Stimulated activated CD8-positive, alpha-beta memory T cell treated with anti-CD3 and anti-CD28 coated beads, Interleukin-12 subunit alpha, Interleukin-12 subunit beta, amount 100 ng/mL, for 24 hours (primary cell): Measurements from ENCODE around the gene NCEH1.
"Not testable (repeated sequence)": the region's sequence is repeated elsewhere in the genome, so short reads cannot be mapped to it uniquely, and the experiment has no call there.

ENCODE experiments used
- DNase-seq: peaks from one replicate; pipeline ENCODE4 v3.0.0-alpha.2; 2020; ENCODE audit errors: extremely low read depth

The NCEH1 gene

DNA sequence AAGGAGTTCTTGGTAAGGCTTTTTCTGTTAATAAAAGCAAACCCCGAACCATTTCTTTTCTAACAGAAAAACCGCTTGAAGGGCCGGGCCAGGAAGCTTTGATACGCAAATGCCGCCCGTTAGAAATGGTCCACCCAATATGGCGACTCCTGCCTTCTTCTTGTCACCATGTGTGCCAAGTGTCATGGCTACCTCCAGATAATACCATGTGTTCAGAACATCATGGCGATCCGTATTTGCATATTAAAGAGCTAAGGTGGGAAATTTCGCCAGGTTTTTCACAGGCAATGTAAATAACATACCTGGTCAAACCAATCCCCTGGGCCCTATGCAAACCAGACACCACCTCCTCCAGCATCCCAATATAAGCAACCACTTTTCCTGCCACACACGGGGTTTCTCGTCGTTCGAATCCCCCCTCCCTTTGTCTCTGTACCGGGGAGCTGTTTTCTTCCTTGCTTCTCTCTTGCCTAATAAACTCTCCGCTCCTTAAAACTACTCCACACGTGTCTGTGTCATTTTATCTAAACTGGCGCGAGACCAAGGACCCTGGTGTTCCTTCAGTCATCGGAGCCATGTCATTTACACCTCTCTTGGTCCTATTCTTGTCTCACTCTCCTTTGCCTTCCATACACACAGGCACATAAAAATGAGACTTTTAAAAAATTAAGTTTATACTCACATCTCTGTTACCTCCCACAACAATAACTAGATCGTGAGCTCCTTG, 34.5 kb downstream of the NCEH1 start:
- DNase-seq = no peak

DNA sequence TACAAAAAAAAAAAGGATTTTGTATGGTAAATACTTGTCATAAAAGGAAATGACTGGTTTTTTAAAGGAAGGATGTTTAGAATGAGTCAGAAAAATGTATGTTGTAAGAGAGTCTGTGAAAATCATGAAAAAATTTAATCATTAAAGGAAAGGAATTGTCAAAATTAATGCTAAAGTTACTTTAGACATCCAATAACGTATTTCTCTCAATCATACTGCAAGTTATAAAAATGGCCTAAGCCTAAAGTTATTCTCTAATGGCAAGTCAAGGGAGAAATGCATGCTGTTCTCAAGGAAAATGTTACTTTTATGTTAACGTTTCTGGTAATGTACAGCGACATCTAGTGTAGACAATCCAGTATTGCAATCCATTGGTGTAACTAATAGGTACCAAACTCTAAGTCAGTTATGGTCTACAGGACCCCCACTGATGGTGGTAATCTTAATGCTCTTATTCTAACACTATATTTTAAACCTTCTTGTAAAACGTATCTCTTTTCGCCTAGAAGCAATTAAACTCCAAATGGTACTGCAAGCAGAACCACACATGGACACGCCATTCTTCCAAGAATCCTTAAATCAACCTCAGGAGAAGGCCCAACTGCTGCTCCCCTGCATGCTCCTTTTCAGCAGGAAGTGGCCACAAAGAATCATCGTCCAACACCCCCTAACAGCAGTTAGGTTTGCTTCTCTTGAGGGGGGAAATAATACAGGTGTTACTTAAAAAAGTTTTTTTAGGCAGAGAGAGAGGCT, 35.2 kb downstream of the NCEH1 start:
- no peak for DNase-seq

DNA sequence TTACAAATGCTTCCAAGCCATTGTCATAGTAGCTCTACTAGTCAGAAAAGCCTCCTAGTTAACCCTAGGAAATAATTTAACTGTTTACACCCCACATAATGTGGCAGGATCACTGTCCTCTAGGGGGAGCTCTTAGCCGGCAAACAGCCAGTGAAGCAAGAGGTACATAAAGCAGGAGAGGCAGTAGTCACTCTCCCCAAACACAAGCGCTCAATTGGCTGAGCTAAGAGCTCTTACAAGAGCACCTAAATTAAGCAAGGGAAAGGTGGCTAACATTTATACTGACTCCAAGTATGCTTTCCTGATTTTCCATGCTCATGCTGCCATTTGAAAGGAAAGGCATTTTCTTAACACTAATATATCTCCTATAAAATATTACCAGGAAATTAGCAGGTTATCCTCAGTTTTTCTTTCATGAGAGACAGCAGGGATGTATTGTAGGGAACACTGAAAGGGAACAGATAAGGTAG, 37.6 kb downstream of the NCEH1 start:
- peak; percentile 22 for DNase-seq

DNA sequence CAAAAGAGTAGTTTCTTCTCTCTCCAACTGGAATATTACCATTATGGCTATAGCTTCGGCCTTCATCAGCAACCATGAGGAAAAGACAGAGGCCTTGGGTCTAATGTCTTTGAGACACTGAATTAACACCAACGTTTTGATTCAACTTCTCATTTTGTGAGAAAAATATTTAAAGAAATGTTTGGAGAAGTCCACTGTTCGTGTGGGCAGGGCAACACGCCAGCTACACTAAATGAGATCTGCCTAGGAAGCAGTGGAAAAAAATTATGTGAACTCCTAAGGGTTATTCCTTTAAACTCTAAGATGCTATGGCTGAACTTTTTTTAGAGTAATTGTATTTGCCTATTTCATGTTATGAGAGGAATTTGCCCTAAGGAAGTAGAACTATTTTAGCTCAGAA, 41.8 kb downstream of the NCEH1 start:
- no peak for DNase-seq

DNA sequence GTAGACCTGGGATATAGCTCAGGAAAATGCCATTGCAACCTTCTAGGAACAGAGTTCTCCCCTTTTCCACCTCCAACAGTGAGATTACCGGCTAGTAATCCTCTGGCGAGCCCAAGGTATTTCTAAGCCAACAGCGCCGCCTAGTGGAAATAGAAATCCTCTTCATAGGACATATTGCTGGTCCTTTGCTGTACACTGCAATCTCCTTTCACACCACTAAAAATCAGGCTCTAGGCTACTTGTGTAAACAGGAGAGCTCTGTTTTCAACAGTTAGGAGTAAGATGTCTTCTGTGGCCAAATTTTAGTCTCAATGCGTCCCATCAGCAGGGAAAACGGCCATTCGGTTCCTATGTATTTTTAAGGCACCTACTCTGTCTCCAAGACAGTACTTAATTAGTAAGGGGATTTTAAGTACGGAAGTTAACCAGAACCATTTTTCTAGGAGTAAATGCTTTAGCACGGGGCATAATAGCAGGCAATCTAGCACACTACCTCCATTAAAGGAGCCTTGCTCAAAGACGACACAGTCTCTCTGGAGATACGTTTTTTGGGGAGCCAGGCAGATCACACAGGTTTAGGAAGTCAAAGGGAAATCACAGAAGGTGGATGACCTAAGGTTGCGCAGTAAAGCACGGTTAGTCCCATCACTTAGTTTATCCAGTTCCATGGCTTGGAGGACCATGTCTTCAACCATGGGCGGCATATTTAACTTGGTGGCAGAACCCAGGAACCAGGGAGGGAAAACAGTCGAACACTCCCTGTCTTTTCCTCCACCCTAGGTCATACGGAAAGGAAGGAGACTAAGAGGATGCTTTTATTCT, 43.8 kb downstream of the NCEH1 start:
- DNase-seq = peak; percentile 45

DNA sequence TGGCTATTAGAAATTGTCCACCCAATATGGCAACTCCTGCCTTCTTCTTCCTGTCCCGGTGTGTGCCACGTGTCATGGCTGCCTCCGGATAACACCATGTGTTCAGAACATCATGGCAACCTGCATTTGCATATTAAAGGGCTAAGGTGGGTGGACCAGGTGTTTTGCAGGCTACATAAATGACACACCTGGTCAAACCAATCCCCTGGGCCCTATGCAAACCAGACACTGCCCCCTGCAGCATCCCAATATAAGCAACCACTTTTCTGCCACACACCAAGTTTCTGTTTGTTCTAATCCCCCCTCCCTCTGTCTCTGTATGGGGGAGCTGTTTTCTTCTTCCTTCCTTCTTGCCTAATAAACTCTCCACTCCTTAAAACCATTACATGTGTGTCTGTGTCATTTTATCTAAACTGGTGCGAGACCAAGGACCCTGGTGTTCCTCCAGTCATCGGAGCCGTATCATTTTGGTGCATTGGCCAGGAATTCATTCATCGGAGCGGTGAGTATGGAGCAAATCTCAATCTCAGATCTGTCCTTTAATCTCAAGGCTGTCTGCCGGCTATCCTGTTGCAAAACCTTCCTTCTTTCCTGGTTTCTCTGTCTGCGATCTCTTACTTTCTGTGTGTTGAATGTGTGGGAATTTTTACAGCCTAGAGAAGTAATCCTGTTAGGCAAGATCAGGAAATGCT, 44.5 kb downstream of the NCEH1 start:
- DNase-seq = no peak

DNA sequence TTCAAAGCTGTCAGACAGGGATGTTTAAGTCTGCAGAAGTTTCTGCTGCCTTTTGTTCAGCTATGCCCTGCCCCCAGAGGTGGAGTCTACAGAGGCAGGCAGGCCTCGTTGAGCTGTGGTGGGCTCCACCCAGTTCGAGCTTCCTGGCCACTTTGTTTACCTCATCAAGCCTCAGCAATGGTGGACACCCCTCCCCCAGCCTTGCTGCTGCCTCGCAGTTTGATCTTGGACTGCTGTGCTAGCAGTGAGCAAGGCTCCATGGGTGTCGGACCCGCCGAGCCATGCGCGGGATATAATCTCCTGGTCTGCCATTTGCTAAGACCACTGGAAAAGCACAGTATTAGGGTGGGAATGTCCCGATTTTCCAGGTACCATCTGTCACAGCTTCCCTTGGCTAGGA, 45.4 kb downstream of the NCEH1 start:
- DNase-seq = not testable (repeated sequence)

DNA sequence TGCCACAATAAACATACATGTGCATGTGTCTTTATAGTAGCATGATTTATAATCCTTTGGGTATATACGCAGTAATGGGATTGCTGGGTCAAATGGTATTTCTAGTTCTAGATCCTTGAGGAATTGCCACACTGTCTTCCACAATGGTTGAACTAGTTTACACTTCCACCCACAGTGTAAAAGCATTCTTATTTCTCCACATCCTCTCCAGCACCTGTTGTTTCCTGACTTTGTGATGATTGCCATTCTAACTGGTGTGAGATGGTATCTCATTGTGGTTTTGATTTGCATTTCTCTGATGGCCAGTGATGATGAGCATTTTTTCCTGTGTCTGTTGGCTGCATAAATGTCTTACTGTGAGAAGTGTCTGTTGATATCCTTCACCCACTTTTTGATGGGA, 50.4 kb downstream of the NCEH1 start:
- not testable (repeated sequence) for DNase-seq

DNA sequence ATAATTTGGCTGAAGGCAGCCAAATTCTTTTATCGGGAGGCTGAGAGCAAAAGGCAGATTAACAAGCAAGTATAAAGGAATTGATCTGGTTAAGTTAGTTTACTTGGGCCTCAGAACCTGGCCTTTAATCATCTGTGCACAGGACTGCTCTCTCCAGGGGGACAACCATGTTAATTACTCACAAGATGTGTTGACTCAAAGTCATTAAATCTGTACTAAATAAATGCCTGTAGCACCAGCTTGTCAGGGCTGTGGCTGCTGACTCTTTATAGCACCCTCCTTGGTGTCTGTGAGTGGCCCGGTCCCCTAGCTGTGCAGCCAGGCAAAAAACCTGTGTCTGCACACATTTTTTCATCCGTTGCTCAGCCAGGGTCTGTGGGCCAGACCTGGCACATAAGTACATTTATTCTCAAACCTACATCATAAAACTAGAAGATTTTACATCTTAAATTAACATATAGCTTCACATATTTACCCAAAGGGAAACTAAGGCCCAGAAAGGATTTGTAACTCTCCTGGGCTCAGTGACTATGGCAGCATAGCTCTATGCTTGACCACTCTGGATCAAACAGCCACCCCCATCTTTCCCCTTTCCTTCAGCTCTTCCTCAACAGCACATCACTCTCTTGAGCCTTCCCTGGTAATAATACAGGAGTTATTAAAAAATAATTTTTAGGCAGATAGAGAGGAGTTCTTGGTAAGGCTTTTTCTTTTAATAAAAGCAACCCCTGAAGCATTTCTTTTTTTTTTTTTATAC, 51.4 kb downstream of the NCEH1 start:
- no peak for DNase-seq

DNA sequence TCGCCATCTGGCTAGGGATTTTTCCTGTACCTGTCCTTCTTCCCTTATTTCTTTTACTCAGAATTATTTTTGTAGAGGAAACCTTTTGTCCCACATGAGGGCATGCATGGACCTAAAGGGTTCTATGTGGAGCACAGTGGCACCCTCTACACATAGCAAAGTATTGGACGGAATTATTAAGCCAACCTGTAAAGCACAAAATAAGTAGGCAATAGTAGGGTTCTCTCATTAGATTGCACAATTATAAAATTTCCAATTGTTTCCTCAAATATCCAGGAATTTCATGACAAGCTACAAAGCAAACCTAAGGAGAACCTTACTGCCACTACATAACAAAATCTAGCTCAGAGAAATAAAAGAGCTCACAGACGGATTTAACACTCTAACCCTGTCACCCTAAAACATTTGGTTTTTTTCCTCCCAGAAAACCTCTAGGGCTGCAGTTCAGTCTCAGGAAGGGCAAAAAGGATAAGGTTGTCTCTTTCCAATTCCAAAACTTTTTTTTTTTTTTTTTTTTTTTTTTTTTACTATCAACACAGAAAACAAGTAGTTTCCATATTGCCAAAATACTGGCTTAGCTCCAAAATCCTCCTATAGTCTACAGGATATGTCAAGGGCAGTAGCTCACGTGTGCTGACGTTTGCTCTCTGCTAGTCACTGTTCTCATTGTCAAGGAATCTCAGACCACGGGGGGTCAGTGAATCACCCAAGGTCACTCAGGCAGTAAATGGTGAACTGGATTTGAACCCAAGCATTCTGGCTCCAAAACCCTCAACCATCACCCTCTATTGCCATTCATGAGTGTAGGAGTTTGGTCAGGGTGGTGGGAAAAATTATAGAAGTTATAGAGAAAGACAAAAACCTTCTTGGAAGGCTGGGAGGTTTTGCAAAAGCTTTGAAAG, 52.3 kb downstream of the NCEH1 start:
- no peak for DNase-seq

DNA sequence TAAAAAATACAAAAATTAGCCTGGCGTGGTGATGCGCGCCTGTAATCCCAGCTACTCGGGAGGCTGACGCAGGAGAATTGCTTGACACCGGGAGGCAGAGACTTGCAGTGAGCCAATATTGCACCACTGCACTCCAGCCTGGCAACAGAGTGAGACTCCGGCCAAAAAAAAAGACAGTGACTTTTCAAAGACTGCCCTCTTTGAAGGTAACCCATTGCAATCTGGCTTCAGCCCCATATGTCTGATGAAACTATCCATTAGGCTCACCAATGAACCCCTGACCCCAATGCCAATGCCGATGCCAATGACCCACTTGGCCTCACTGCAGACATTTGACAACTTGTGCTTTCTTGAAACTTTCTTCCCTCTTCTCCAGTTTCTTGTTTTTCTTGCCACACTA, 54.3 kb downstream of the NCEH1 start:
- no peak for DNase-seq

DNA sequence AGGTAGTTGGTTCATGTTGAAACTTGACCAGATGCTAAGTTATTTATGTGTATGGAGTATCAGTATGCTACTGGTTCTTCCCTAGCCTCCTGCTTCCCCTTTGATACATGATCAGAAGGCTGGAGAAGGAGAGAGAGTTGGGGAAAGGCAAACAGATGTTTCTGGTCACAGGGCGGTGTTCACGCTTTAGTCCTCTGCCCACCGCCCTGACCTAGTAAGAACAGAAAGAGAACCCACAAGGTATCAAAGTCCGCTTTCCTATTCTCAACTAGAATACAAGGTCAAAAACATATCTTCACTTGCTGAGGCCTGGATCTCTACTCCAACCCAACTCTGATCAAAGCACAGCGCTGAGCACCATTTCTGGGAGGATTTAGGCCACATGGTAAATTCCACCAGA, 55.5 kb downstream of the NCEH1 start:
- DNase-seq = no peak

DNA sequence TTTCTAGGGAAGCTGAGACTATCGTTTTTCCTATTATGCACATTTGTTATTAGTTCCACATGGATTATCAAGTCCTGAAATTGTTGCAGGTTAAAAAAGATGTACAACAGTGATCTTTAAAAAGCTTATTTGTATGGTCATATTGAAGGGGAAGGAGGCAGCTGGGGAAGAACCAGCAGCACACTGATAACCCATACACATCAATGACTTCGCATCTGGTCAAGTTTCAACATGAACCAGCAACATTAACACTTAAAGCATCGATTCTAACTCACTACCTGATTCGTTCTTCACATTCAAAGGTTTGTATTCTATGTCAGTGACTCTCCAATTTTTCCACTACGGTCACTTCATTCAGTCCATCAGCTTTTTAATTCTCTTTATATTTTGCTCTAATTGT, 56.4 kb downstream of the NCEH1 start:
- DNase-seq = no peak

DNA sequence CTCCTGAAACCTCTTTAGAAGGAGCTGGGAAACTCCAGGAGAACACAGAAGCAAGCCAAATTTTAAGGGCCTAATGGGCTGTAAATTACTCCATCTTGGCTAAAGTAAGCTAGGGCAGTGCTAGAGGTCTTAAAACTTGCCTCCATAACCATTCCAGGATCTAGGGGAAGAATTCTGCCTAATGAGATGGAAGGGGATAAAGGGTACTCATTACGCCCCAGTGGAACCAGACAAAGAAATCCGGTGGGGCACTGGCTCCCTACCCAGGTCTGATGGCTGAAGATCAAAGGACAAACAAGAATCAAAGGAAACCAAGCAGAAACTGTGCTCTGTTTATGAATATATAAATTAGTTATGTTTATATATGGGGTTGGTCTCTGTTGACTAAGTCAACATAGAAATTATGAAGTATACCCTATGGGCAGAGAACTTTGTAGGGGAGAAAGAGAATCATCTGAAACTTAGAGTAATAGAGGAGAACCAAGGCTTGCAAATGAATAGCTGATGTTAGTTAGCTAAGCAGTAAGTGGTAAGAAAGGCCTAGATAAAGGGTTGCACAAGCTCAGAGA, 57.8 kb downstream of the NCEH1 start:
- DNase-seq = no peak

DNA sequence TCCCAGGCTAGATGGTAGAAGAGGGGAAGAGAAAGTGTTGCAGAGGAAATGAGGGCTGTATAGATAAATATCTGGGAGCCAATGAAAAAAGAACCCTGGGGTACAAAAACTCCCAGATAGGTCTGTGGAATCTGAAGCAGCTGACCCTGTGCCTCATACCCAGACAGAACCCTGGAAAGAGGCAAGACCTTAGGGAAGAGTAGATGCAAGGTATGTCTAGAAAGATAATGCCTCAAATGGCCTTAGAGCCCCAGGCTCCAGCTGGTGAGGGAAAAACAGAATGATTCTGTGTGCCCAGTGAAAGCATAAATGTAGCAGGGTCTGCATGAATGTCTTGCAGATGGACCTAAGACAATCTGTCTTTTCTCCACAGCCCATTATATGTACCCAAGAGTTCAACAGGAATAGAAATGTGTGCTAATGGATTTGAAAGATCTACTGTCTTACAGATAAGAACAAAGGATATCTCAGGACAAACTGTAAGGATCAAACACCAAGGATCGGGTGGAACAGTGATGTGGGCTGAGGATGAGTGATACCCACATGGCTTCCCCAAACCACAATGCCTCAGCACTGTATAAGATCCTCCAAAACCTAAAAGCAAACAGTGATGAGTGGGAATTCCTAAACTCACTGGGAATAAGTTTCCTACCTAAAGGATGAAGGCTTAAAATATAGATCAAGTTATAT, 58.8 kb downstream of the NCEH1 start:
- no peak for DNase-seq

DNA sequence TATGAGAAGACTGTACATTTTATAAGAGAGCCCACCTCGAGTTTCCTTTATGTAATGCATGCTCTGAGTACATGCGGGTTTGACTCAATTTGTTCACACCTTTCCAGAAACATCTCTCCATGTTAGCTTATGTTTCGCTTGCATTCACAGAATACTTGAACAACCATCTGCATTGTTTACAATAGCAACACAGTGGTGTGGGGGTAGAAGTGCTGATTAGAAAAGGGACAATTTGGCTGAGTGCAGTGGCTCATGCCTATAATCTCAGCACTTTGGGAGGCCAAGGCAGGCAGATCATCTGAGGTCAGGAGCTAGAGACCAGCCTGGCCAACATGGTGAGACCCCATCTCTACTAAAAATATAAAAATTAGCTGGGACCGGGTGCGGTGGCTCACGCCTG, 60.9 kb downstream of the NCEH1 start:
- no peak for DNase-seq

DNA sequence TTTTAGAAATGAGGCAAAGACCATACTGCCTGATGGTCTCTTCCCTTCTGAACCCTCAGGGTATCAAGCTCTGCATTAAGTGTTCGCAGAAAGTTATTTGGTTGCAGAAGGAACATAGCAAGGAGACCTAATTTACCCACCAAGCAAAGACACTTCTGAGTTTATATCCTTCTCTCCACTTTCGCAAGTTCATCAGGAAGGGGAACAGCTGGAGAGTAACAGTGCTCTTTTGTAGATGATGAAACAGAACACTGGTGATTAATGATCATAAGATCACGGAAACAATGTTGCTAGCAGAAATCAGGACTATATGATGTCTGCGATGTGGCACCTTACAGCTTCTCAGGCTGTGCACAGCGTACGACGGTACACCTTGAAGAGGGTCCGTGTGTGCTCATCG, 62.1 kb downstream of the NCEH1 start:
- no peak for DNase-seq

DNA sequence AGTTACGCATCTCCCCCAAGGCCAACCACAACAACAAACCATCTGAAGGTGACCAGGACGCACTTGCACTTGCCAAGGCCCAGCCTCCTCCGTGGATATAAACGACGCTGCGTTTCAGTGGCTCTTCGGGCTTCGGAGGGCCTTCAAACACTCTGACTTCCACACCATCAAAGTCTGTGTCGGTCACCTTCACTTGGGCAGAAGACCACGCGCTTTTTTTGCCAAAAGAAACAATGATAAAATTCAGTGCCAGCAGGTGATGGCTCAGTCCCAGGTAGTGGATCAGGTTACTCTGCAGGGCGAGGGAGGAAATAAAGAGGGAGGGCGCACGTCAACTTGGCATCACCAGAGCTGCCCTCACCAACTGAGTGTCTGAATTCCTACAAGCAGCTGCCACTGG, 63.0 kb downstream of the NCEH1 start:
- no peak for DNase-seq

DNA sequence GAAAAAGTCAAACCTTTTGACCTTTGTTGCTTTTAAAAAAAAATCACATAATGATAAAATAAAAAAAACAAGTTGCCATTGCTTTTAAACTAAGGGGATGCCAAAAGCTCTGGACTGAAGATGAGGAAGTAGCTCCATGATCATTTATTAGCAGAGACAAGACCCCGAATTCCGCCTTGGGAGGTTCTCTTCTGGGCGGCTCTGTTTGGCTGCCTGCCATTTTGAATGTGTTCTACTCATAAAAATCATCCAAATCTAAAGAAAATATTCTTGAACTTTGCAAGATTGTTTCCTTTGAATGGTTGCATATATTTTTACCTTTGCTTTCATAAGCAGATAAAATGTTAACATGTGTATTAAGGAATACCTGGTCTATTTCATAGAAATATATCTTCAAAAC, 63.8 kb downstream of the NCEH1 start:
- no peak for DNase-seq
